Measurements from ENCODE around the gene FGFR2.

GRCh38 chr10:121468726-121469125 lies 129.5 kb downstream of the FGFR2 start:
- TF ChIP-seq, protein P1, sequence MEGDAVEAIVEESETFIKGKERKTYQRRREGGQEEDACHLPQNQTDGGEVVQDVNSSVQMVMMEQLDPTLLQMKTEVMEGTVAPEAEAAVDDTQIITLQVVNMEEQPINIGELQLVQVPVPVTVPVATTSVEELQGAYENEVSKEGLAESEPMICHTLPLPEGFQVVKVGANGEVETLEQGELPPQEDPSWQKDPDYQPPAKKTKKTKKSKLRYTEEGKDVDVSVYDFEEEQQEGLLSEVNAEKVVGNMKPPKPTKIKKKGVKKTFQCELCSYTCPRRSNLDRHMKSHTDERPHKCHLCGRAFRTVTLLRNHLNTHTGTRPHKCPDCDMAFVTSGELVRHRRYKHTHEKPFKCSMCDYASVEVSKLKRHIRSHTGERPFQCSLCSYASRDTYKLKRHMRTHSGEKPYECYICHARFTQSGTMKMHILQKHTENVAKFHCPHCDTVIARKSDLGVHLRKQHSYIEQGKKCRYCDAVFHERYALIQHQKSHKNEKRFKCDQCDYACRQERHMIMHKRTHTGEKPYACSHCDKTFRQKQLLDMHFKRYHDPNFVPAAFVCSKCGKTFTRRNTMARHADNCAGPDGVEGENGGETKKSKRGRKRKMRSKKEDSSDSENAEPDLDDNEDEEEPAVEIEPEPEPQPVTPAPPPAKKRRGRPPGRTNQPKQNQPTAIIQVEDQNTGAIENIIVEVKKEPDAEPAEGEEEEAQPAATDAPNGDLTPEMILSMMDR (IDR thresholded peaks at IDR 0.05; ENCODE audit: extremely low read depth in 1 of 2, insufficient read depth in 1 of 2, low read depth in 1 of 2, low read length in 2 of 2): no peak
- TF ChIP-seq, protein P2, sequence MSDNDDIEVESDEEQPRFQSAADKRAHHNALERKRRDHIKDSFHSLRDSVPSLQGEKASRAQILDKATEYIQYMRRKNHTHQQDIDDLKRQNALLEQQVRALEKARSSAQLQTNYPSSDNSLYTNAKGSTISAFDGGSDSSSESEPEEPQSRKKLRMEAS (IDR thresholded peaks at IDR 0.05; ENCODE audit: insufficient read depth, insufficient read length): no peak
- TF ChIP-seq EZH2 (IDR thresholded peaks at IDR 0.05; ENCODE audit: borderline replicate concordance, low read depth, low read length, severe bottlenecking) (no peak), POLR2A (IDR thresholded peaks at IDR 0.05; ENCODE audit: low read depth, low read length) (no peak), JUN (IDR thresholded peaks at IDR 0.05; ENCODE audit: borderline replicate concordance, insufficient read depth, insufficient read length, low read depth) (no peak), FOS (IDR thresholded peaks at IDR 0.05; ENCODE audit: borderline replicate concordance, insufficient read depth, low read length) (no peak)
